Mucosa of rectum (tissue), 2 donors: ENCODE results near the gene ZSCAN29.

Experiments
- H3K27ac ChIP-seq, 2 donors: one replicate each; pipeline ENCODE4 v1.7.0; 2013; ENCODE audit warnings: inconsistent platforms in 2 of 2, low read depth in 2 of 2, low read length in 2 of 2
- H3K27me3 ChIP-seq, 2 donors: one replicate each; pipeline ENCODE4 v1.7.0; 2013; ENCODE audit warnings: low read length in 2 of 2; ENCODE audit not compliant: control insufficient read depth in 2 of 2, insufficient read depth in 2 of 2
- H3K36me3 ChIP-seq, 2 donors: one replicate each; pipeline ENCODE4 v1.7.0; 2013; ENCODE audit warnings: low read length in 2 of 2; ENCODE audit not compliant: control insufficient read depth in 2 of 2, insufficient read depth in 2 of 2
- H3K4me1 ChIP-seq, 2 donors: one replicate each; pipeline ENCODE4 v1.7.0; 2013; ENCODE audit warnings: low read length in 2 of 2, mild to moderate bottlenecking in 1 of 2; ENCODE audit not compliant: control insufficient read depth in 2 of 2, insufficient read depth in 2 of 2
- H3K4me3 ChIP-seq, 2 donors: one replicate each; pipeline ENCODE4 v1.7.0; 2013; ENCODE audit warnings: low read length in 2 of 2
- H3K9ac ChIP-seq, 2 donors: one replicate each; pipeline ENCODE4 v1.7.0; 2013; ENCODE audit warnings: low read length in 2 of 2, low read depth in 1 of 2, mild to moderate bottlenecking in 1 of 2
- H3K9me3 ChIP-seq, 2 donors: one replicate each; pipeline ENCODE4 v1.7.0; 2013; ENCODE audit warnings: low read length in 2 of 2; ENCODE audit not compliant: control insufficient read depth in 2 of 2
- donor health status: healthy.
- donor health status: Normal muscosa, but diverticular disease.

ZSCAN29 gene

GRCh38 chr15:43370975-43371974 lies at the start of gene ZSCAN29, which contains the start of gene TUBGCP4:
ZSCAN29 (minus strand) TSS chr15:43371043; CDS start chr15:43369913, 1,130 bp downstream.
TUBGCP4 (plus strand) TSS chr15:43371101; CDS start chr15:43371355, 254 bp downstream.
- peak within 1 kb of the TSS; percentile 96 for H3K4me3 ChIP-seq

GRCh38 chr15:43420435-43420834 lies 49.6 kb upstream of the ZSCAN29 start:
- no peaks in the 10 kb centered on the region for H3K27me3 ChIP-seq
- H3K9me3 ChIP-seq = no peaks in the 10 kb centered on the region
- no peak overlapping the region for H3K27ac ChIP-seq
- H3K9ac ChIP-seq = no peak overlapping the region
- peaks cover 45 to 61% of the 10 kb centered on the region in 2 donors for H3K36me3 ChIP-seq
- H3K4me1 ChIP-seq = no peaks in the 10 kb centered on the region
- H3K4me3 ChIP-seq = no peak overlapping the region

More at GRCh38 chr15:43370975-43371974, at the start of gene ZSCAN29, which contains the start of gene TUBGCP4:
- Histone ChIP-seq H3K36me3 (peaks cover 13 to 18% of the 10 kb centered on the region in 2 donors), H3K9ac (peak within 1 kb of the TSS; percentile 80 to 94), H3K4me1 (peaks cover 18 to 22% of the 10 kb centered on the region in 2 donors), H3K27me3 (no peaks in the 10 kb centered on the region), H3K27ac (peak within 1 kb of the TSS; percentile 10 to 43), H3K9me3 (no peaks in the 10 kb centered on the region)

GRCh38 chr15:43414196-43414595 lies 43.4 kb upstream of the ZSCAN29 start:
- no peak overlapping the region for H3K4me3 ChIP-seq
- H3K9ac ChIP-seq = no peak overlapping the region
- peaks cover 51% of the 10 kb centered on the region in 2 donors for H3K36me3 ChIP-seq
- H3K27me3 ChIP-seq = no peaks in the 10 kb centered on the region
- H3K9me3 ChIP-seq = no peaks in the 10 kb centered on the region
- no peaks in the 10 kb centered on the region for H3K4me1 ChIP-seq
- no peak overlapping the region for H3K27ac ChIP-seq

GRCh38 chr15:43412096-43412495 lies 41.3 kb upstream of the ZSCAN29 start:
- H3K27me3 ChIP-seq = no peaks in the 10 kb centered on the region
- H3K4me3 ChIP-seq = no peak overlapping the region
- no peak overlapping the region for H3K27ac ChIP-seq
- H3K36me3 ChIP-seq = peaks cover 64 to 65% of the 10 kb centered on the region in 2 donors
- no peaks in the 10 kb centered on the region for H3K4me1 ChIP-seq
- H3K9me3 ChIP-seq = no peaks in the 10 kb centered on the region
- H3K9ac ChIP-seq = no peak overlapping the region

GRCh38 chr15:43410572-43411214 lies 39.9 kb upstream of the ZSCAN29 start:
- Histone ChIP-seq H3K36me3 (peaks cover 64 to 67% of the 10 kb centered on the region in 2 donors), H3K9ac (no peak overlapping the region), H3K4me3 (no peak overlapping the region), H3K27me3 (no peaks in the 10 kb centered on the region), H3K9me3 (no peaks in the 10 kb centered on the region), H3K4me1 (no peaks in the 10 kb centered on the region), H3K27ac (no peak overlapping the region)

- peaks cover 65 to 76% of the 10 kb centered on the region in 2 donors for H3K36me3 ChIP-seq
- no peaks in the 10 kb centered on the region for H3K27me3 ChIP-seq
- no peak overlapping the region for H3K27ac ChIP-seq
- no peak overlapping the region for H3K9ac ChIP-seq
- no peaks in the 10 kb centered on the region for H3K4me1 ChIP-seq
- no peaks in the 10 kb centered on the region for H3K9me3 ChIP-seq
- no peak overlapping the region for H3K4me3 ChIP-seq
Measured at GRCh38 chr15:43408789-43409188, 37.9 kb upstream of the ZSCAN29 start.

- Histone ChIP-seq H3K27ac (no peak overlapping the region), H3K36me3 (peaks cover 65 to 72% of the 10 kb centered on the region in 2 donors), H3K4me1 (no peaks in the 10 kb centered on the region)
Measured at GRCh38 chr15:43406808-43407207, 36.0 kb upstream of the ZSCAN29 start.

GRCh38 chr15:43406189-43406588 lies 35.3 kb upstream of the ZSCAN29 start:
- H3K9me3 ChIP-seq = no peaks in the 10 kb centered on the region
- H3K4me1 ChIP-seq = no peaks in the 10 kb centered on the region
- no peak overlapping the region for H3K27ac ChIP-seq
- no peak overlapping the region for H3K9ac ChIP-seq
- peaks cover 67 to 75% of the 10 kb centered on the region in 2 donors for H3K36me3 ChIP-seq
- no peaks in the 10 kb centered on the region for H3K27me3 ChIP-seq
- no peak overlapping the region for H3K4me3 ChIP-seq

More at GRCh38 chr15:43406808-43407207, 36.0 kb upstream of the ZSCAN29 start:
- H3K27me3 ChIP-seq = no peaks in the 10 kb centered on the region
- no peak overlapping the region for H3K4me3 ChIP-seq
- H3K9me3 ChIP-seq = no peaks in the 10 kb centered on the region
- H3K9ac ChIP-seq = no peak overlapping the region

GRCh38 chr15:43404130-43404529 lies 33.3 kb upstream of the ZSCAN29 start:
- no peaks in the 10 kb centered on the region for H3K4me1 ChIP-seq
- H3K27ac ChIP-seq = no peak overlapping the region
- no peaks in the 10 kb centered on the region for H3K9me3 ChIP-seq
- H3K4me3 ChIP-seq = no peak overlapping the region
- H3K9ac ChIP-seq = no peak overlapping the region
- H3K27me3 ChIP-seq = no peaks in the 10 kb centered on the region
- H3K36me3 ChIP-seq = peaks cover 71 to 77% of the 10 kb centered on the region in 2 donors

- H3K27me3 ChIP-seq = no peaks in the 10 kb centered on the region
- no peak overlapping the region for H3K4me3 ChIP-seq
- no peak overlapping the region for H3K27ac ChIP-seq
- H3K4me1 ChIP-seq = no peaks in the 10 kb centered on the region
- H3K9ac ChIP-seq = no peak overlapping the region
- peaks cover 71 to 76% of the 10 kb centered on the region in 2 donors for H3K36me3 ChIP-seq
- no peaks in the 10 kb centered on the region for H3K9me3 ChIP-seq
Measured at GRCh38 chr15:43403616-43404015, 32.8 kb upstream of the ZSCAN29 start.
